Activated CD8-positive, alpha-beta memory T cell treated with anti-CD3 and anti-CD28 coated beads, Interleukin-2, amount 10 ng/mL, durations not matched to agents 7 days and 5 days (primary cell): Measurements from ENCODE around the gene MYL5. TPM values are rescaled to one million over a fixed set of nuclear protein-coding genes. Genes with fewer than 3 reads are reported as not detected.
"Not testable (repeated sequence)": the region's sequence is repeated elsewhere in the genome, so short reads cannot be mapped to it uniquely, and the experiment has no call there.

Experiments
- ATAC-seq: fragments of 150-1000 bp; cut with Tn5 transposase; one replicate; pipeline ENCODE4 v1.10.0; 2021; ENCODE audit warnings: moderate library complexity
- CTCF ChIA-PET: fragments of 350-600 bp; sonication (Branson Sonifier 250); formaldehyde crosslinking; loops from one replicate; lab custom pipeline; 2021; ENCODE audit warnings: antibody characterized with exemption; lab: Charles Lee
- DNase-seq: peaks from one replicate; pipeline ENCODE4 v3.0.0-alpha.2; 2020
- H3K27ac Mint-ChIP-seq: one replicate; pipeline ENCODE4 v1.8.0; 2021; ENCODE audit warnings: mild to moderate bottlenecking, mixed read lengths
- H3K27me3 Mint-ChIP-seq: one replicate; pipeline ENCODE4 v1.8.0; 2021; ENCODE audit warnings: mixed read lengths
- H3K36me3 Mint-ChIP-seq: one replicate; pipeline ENCODE4 v1.8.0; 2021; ENCODE audit warnings: mild to moderate bottlenecking, mixed read lengths
- H3K4me1 Mint-ChIP-seq: one replicate; pipeline ENCODE4 v1.8.0; 2021; ENCODE audit warnings: mixed read lengths
- H3K4me3 Mint-ChIP-seq: one replicate; pipeline ENCODE4 v1.8.0; 2021; ENCODE audit warnings: mild to moderate bottlenecking, moderate library complexity, mixed read lengths
- H3K9me3 Mint-ChIP-seq: one replicate; pipeline ENCODE4 v1.8.0; 2022; ENCODE audit warnings: low read depth, mixed read lengths
- total RNA-seq, 2 experiments: library from RNA; stranded (reverse); gene quantifications; one replicate each; pipeline ENCODE4 v1.2.3, GENCODE V29; 2021

MYL5 gene
- total RNA-seq, 2 experiments from 2014 or later, result 14.3 to 19.8 TPM

DNA sequence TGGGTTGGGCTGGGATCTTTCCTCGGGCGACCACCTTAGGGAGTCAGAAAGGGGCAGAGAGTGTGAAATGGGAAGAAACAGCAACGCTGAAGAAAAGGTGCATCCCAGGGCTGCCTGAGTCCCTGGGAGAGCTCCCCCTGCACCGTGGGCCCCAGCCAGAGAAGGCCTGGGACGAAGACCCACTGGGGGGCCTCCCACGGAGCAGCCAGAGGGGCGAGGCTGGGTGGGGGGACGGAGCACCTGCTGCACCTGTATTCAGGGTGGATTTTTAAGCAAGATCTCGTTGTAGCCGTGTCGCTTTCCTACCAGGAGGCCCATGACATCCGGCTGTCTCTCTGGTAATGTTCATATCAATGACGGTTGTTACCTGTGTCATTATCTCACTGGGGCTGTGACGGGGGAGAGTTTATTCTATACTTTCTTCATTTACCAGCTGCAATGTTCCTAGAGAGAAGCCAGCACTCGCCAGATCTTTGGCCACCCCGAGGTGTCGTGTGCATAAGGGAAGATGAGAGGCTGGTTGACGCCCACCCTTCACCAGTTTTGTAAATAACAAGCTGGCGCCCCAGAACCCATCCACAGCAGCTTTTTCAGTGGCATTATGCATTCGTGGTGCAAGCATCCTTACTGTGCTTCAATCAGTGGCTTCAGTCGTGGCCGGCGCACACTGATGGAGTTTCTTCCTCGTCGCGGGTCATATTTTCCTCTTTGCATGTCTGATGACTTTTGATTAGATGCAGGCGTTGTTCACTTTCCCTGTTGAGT lies 25.7 kb downstream of the MYL5 start:
- Mint-ChIP-seq H3K27ac (peak overlapping the region; percentile 94), H3K27me3 (peaks cover 2% of the 10 kb centered on the region), H3K4me1 (peaks cover 19% of the 10 kb centered on the region), H3K36me3 (no peaks in the 10 kb centered on the region), H3K4me3 (no peak overlapping the region), H3K9me3 (no peaks in the 10 kb centered on the region)
- ATAC-seq, result peak; percentile 13
- no peak for DNase-seq
- CTCF ChIA-PET, result interaction anchor here (1.0 to 1.3 kb wide), 3 partner anchors 13 to 26 kb away, joined by 3 to 4 read pairs (median 3); partner anchors contain the start of genes ATP5ME and MYL5

GRCh38 chr4:700587-701264 lies 26.4 kb downstream of the MYL5 start:
- ATAC-seq (no peak), DNase-seq (no peak)
- CTCF ChIA-PET, result no interaction called here
- Mint-ChIP-seq H3K4me3 (no peak overlapping the region), H3K27ac (peak overlapping the region; percentile 16), H3K9me3 (no peaks in the 10 kb centered on the region), H3K4me1 (peaks cover 19% of the 10 kb centered on the region), H3K27me3 (peaks cover 2% of the 10 kb centered on the region), H3K36me3 (no peaks in the 10 kb centered on the region)

- CTCF ChIA-PET, result no interaction called here
- Mint-ChIP-seq H3K9me3 (no peaks in the 10 kb centered on the region), H3K27me3 (no peaks in the 10 kb centered on the region), H3K4me1 (peaks cover 19% of the 10 kb centered on the region), H3K4me3 (no peak overlapping the region), H3K27ac (no peak overlapping the region), H3K36me3 (no peaks in the 10 kb centered on the region)
- DNase-seq (no peak), ATAC-seq (no peak)
Measured at GRCh38 chr4:702618-703048, 28.3 kb downstream of the MYL5 start.

DNA sequence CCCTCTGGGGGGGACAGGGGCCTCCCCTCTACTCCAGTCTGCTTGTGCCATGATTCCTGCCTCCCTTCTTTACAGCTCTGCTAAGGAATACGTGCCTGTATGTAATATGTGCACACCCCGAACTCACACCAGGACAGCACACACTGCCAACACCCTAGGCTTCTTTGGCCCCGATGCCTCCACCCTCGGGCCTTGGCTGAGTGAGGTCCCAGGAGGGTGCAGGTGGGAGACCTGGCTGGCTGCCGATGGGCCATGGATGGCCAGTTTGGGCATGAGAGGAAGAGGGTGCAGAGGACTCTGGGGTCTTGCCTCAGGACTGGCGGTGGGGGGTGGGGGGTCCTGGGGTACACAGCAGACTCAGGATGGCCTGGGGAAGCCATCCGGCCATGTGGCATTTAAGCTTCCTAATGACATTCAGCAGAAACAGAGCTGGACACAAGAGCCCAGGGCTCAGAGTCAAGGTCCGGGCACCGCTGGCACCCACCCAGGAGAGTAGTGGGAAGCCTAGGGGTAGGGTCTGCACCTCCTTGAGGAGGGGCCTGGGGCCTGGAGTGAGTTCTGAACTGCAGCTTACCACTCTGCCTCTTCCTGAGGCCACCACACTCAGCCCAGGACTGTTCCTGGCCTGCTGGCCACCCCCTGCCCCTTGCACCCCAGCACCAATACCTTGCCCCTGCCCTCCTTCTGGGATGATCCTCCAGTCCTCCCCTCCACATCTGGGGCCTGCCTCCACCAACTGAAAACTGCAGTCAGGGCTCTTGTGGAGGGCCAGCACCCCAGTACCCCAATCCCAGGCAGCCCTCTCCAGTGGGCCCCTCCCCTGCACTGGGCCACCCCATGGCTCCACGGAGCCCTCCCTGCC lies 29.2 kb downstream of the MYL5 start:
- ATAC-seq, result no peak
- DNase-seq, result no peak
- Mint-ChIP-seq H3K36me3 (peaks cover 1% of the 10 kb centered on the region), H3K4me3 (no peak overlapping the region), H3K9me3 (no peaks in the 10 kb centered on the region), H3K4me1 (peaks cover 19% of the 10 kb centered on the region), H3K27ac (no peak overlapping the region), H3K27me3 (no peaks in the 10 kb centered on the region)
- CTCF ChIA-PET, result no interaction called here

DNA sequence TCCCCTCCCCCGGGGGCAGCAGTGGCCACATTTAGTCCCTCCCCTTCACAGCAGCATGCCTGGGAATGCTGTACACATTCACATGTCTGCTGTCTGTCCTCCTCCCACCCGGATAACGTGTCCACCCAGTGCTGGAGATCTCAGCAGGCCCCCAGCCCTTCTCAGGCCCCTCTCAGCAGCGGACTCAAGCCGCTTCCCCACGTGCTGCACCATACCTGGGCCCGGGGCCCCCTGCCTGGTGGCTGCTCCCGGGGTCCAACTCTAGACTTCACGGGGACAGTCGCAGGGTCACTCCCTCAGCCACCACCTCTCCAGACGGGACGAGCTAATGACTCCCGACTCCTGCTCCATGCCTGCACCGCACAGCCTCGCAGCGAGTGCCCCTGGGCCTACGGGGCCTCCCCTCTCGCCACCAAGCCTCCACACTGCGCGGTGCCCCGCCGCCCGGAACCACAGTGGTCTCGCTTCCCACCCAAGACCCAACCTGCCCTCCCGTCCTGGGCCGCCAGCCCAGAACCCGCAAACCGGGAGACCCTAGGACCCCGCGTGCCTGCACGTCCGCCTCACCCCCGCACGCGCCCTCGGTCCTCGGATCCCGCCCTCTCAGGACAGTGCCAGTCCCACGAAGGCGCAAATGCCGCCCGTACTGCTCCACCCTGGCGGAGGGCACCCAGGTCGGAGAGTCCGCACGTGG lies 30.0 kb downstream of the MYL5 start:
- H3K4me3 Mint-ChIP-seq, result no peak overlapping the region
- H3K27ac Mint-ChIP-seq, result no peak overlapping the region
- DNase-seq (no peak), ATAC-seq (no peak)
- H3K4me1 Mint-ChIP-seq, result peaks cover 21% of the 10 kb centered on the region
- peaks cover 7% of the 10 kb centered on the region for H3K36me3 Mint-ChIP-seq
- H3K27me3 Mint-ChIP-seq, result no peaks in the 10 kb centered on the region
- no peaks in the 10 kb centered on the region for H3K9me3 Mint-ChIP-seq
- CTCF ChIA-PET, result no interaction called here

DNA sequence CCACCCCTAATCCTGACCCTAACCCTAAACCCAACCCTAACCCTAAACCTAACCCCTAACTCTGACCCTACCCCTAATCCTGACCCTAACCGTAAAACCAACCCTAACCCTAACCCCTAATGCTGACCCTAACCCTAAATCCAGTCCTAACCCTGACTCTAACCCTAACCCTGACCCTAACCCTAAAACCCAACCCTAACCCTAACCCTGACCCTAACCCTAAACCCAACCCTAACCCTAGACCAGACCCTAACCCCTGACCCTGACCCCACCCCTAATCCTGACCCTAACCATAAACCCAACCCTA lies 30.6 kb downstream of the MYL5 start:
- H3K36me3 Mint-ChIP-seq, result peaks cover 12% of the 10 kb centered on the region
- CTCF ChIA-PET, result no interaction called here
- H3K4me3 Mint-ChIP-seq, result peak overlapping the region; percentile 70
- peaks cover 20% of the 10 kb centered on the region for H3K4me1 Mint-ChIP-seq
- H3K9me3 Mint-ChIP-seq, result no peaks in the 10 kb centered on the region
- H3K27me3 Mint-ChIP-seq, result no peaks in the 10 kb centered on the region
- no peak overlapping the region for H3K27ac Mint-ChIP-seq
- DNase-seq (no peak), ATAC-seq (no peak)

- CTCF ChIA-PET, result no interaction called here
- Mint-ChIP-seq H3K27ac (peak within 1 kb of the TSS; percentile 71), H3K4me3 (peak within 1 kb of the TSS; percentile 70), H3K27me3 (no peaks in the 10 kb centered on the region), H3K36me3 (peaks cover 15% of the 10 kb centered on the region), H3K4me1 (peaks cover 14% of the 10 kb centered on the region), H3K9me3 (no peaks in the 10 kb centered on the region)
- ATAC-seq (peak; percentile 97), DNase-seq (peak; percentile 97)
Measured at GRCh38 chr4:705278-706082, 31.1 kb downstream of the MYL5 start, which contains the start of gene PCGF3. TSS of gene PCGF3 (plus strand) at chr4:705832. CDS start at chr4:733681, 27,849 bp downstream.

- peak overlapping the region; percentile 15 for H3K27ac Mint-ChIP-seq
- CTCF ChIA-PET, H3K27me3 Mint-ChIP-seq, H3K9me3 Mint-ChIP-seq, DNase-seq, ATAC-seq: not testable (repeated sequence)
- H3K4me1 Mint-ChIP-seq, result peaks cover 10% of the 10 kb centered on the region
- peaks cover 16% of the 10 kb centered on the region for H3K36me3 Mint-ChIP-seq
- H3K4me3 Mint-ChIP-seq, result peak overlapping the region; percentile 50
Measured at GRCh38 chr4:706083-706633, 31.8 kb downstream of the MYL5 start.

GRCh38 chr4:706834-707598 lies 32.7 kb downstream of the MYL5 start:
- ATAC-seq (no peak), DNase-seq (no peak)
- H3K9me3 Mint-ChIP-seq, result no peaks in the 10 kb centered on the region
- no peak overlapping the region for H3K4me3 Mint-ChIP-seq
- CTCF ChIA-PET, result no interaction called here
- no peak overlapping the region for H3K27ac Mint-ChIP-seq
- peaks cover 17% of the 10 kb centered on the region for H3K36me3 Mint-ChIP-seq
- no peaks in the 10 kb centered on the region for H3K27me3 Mint-ChIP-seq
- H3K4me1 Mint-ChIP-seq, result peaks cover 10% of the 10 kb centered on the region

DNA sequence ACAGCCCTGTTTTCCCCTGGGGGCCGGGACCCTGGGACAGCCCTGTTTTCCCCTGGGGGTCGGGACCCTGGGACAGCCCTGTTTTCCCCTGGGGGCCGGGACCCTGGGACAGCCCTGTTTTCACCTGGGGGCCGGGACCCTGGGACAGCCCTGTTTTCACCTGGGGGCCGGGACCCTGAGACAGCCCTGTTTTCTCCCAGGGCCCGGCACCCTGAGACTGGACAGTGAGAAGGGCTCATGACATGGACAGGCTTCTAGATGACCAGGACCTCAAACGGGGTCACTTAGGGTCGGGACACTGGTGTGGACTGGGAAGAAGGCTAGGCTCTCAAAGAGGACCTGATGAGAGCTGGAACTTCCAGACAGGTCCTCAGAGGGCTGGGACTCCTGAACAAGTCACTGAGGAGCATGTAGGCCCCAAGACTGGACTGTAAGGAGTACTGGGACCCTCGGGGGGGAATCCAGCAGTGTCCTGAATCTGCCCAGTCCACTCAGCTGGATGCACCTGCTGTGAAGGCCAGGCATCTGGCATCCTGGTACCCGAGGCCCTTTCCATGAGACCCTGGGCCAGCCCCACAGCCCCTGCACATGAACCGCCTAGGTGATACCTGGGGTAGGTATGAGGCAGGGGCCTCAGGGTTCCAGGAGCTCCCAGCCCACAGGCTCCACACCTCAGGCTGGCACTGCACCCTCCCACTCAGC lies 33.7 kb downstream of the MYL5 start:
- Mint-ChIP-seq H3K4me3 (no peak overlapping the region), H3K4me1 (peaks cover 11% of the 10 kb centered on the region), H3K36me3 (peaks cover 18% of the 10 kb centered on the region), H3K9me3 (no peaks in the 10 kb centered on the region), H3K27ac (no peak overlapping the region), H3K27me3 (no peaks in the 10 kb centered on the region)
- no peak for DNase-seq
- CTCF ChIA-PET, result no interaction called here
- ATAC-seq, result no peak

- H3K4me3 Mint-ChIP-seq, result no peak overlapping the region
- CTCF ChIA-PET, result no interaction called here
Measured at GRCh38 chr4:708631-708933, 34.2 kb downstream of the MYL5 start.

More at GRCh38 chr4:708631-708933, 34.2 kb downstream of the MYL5 start:
- no peak for DNase-seq
- peaks cover 11% of the 10 kb centered on the region for H3K4me1 Mint-ChIP-seq
- no peaks in the 10 kb centered on the region for H3K27me3 Mint-ChIP-seq
- ATAC-seq, result no peak
- no peak overlapping the region for H3K27ac Mint-ChIP-seq
- no peaks in the 10 kb centered on the region for H3K9me3 Mint-ChIP-seq
- peaks cover 18% of the 10 kb centered on the region for H3K36me3 Mint-ChIP-seq
